ENCODE results near the gene SP140.
"Not testable (repeated sequence)": the region's sequence is repeated elsewhere in the genome, so short reads cannot be mapped to it uniquely, and the experiment has no call there.

SP140 gene

GRCh38 chr2:230226051-230226551 lies 565 bp downstream of the SP140 start:
- no peak for DNase-seq

GRCh38 chr2:230227216-230227615 lies 1.7 kb downstream of the SP140 start:
- DNase-seq = no peak

GRCh38 chr2:230230087-230230486 lies 4.6 kb downstream of the SP140 start:
- DNase-seq = no peak

GRCh38 chr2:230230496-230231200 lies 5.1 kb downstream of the SP140 start:
- no peak for DNase-seq

- no peak for DNase-seq
These were observed 5.7 kb downstream of the SP140 start for GRCh38 chr2:230231251-230231650.

GRCh38 chr2:230234122-230234722 lies 8.7 kb downstream of the SP140 start:
- DNase-seq = no peak

GRCh38 chr2:230234845-230235244 lies 9.3 kb downstream of the SP140 start:
- DNase-seq = no peak

- DNase-seq = no peak
These were observed 18.7 kb downstream of the SP140 start for GRCh38 chr2:230244211-230244610.

GRCh38 chr2:230246206-230246605 lies 20.7 kb downstream of the SP140 start:
- no peak for DNase-seq

- DNase-seq = no peak
These were observed 24.7 kb downstream of the SP140 start for GRCh38 chr2:230250231-230250630.

GRCh38 chr2:230254152-230254881 lies 28.8 kb downstream of the SP140 start:
- no peak for DNase-seq

GRCh38 chr2:230256733-230257332 lies 31.3 kb downstream of the SP140 start:
- DNase-seq = no peak

- no peak for DNase-seq
These were observed 32.9 kb downstream of the SP140 start for GRCh38 chr2:230258483-230258882.

- no peak for DNase-seq
These were observed 36.7 kb downstream of the SP140 start for GRCh38 chr2:230262246-230262645.

- not testable (repeated sequence) for DNase-seq
These were observed 39.4 kb downstream of the SP140 start for GRCh38 chr2:230264945-230265344.

GRCh38 chr2:230266638-230267037 lies 41.1 kb downstream of the SP140 start:
- DNase-seq = no peak

GRCh38 chr2:230267059-230267458 lies 41.5 kb downstream of the SP140 start:
- DNase-seq = no peak

- DNase-seq = no peak
These were observed 42.0 kb downstream of the SP140 start for GRCh38 chr2:230267556-230267955.

GRCh38 chr2:230268606-230269243 lies 43.2 kb downstream of the SP140 start:
- DNase-seq = no peak

- no peak for DNase-seq
These were observed 44.2 kb downstream of the SP140 start for GRCh38 chr2:230269715-230270114.

- no peak for DNase-seq
These were observed 57.4 kb downstream of the SP140 start for GRCh38 chr2:230282936-230283335.

- no peak for DNase-seq
These were observed 60.5 kb downstream of the SP140 start for GRCh38 chr2:230286048-230286447.

GRCh38 chr2:230289311-230289710 lies 63.8 kb downstream of the SP140 start:
- not testable (repeated sequence) for DNase-seq
